ENCODE data around the gene PTH.

DNA sequence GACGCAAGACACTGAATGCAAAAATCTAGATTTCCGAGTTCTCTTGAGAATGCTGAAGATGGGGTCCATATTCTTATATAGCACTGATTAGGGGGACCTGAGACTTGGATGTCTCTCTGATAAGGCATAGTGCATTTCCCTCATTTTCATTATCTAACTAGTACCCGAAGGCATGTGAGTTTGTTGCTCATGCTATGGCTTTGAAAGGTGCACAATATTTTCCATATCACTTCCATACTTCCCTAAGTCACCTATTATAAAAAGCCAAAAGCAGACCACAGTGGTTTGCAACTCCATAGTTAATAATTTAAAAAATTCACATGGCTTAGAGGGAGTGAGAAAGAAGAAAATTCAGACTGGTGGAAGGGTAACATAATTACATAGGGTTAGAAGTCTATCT lies 34.5 kb downstream of the PTH start:
- TF ChIP-seq POLR2A (IDR thresholded peaks at IDR 0.05), result no peak
- TF ChIP-seq, protein P1, sequence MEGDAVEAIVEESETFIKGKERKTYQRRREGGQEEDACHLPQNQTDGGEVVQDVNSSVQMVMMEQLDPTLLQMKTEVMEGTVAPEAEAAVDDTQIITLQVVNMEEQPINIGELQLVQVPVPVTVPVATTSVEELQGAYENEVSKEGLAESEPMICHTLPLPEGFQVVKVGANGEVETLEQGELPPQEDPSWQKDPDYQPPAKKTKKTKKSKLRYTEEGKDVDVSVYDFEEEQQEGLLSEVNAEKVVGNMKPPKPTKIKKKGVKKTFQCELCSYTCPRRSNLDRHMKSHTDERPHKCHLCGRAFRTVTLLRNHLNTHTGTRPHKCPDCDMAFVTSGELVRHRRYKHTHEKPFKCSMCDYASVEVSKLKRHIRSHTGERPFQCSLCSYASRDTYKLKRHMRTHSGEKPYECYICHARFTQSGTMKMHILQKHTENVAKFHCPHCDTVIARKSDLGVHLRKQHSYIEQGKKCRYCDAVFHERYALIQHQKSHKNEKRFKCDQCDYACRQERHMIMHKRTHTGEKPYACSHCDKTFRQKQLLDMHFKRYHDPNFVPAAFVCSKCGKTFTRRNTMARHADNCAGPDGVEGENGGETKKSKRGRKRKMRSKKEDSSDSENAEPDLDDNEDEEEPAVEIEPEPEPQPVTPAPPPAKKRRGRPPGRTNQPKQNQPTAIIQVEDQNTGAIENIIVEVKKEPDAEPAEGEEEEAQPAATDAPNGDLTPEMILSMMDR (IDR thresholded peaks at IDR 0.05), result no peak
